GM21423 (cell line): Measurements from ENCODE around the gene PEX5L.
"Not testable (repeated sequence)": the region's sequence is repeated elsewhere in the genome, so short reads cannot be mapped to it uniquely, and the experiment has no call there.

ENCODE experiments used
- ATAC-seq: cut with Tn5 transposase; IDR thresholded peaks from one replicate; pipeline ENCODE4 v1.9.1; 2021; ENCODE audit warnings: mild to moderate bottlenecking, moderate library complexity; ENCODE audit not compliant: unreplicated experiment

PEX5L gene

DNA sequence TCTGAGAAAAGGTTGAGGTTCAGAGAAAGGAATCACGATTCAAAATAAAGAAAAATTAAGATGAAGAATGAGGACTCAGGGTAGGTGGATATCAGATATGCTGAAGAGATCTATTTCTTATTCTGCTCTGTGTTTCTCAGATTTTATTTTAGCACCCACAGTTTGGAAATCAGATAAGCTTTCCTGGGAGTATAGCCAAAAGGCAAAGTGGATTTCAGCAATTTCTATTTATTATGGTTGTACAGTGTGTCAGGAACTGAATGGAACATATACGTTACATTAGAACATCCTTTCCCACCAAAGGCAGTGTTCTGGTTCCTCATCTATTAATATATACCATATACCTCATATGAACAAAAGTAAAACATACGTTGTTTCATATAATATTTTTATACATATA, 18.9 kb downstream of the PEX5L start:
- ATAC-seq, result no peak

DNA sequence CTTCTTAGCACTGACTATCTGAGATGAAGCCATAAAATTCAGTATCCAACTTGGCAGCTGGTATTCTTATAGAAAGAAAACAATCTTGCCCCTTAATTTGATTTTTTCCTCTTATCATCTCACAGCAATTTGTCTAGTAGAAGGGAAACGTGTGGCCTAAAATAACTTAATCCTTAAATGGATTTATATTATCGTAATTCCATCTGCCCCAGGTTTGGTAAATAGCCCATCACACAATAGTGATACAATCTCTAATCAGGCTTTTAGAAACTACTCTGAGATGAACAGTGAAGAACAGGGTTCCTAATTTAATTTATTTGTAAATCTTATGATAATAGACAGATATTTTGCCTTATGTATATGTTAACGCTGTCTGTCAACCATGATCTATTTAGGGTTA, 24.8 kb downstream of the PEX5L start:
- no peak for ATAC-seq

DNA sequence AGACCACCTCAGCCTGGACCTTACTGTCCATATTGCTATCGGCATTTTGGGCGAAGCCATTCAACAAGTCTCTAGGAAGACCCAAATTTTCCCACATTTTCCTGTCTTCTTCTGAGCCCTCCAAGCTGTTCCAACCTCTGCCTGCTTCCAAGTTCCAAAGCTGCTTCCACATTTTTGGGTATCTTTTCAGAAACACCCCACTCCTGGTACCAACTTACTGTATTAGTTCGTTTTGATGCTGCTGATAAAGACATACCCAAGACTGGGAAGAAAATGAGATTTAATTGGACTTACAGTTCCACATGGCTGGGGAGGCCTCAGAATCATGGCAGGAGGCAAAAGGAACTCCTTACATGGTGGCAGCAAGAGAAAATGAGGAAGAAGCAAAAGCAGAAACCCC, 28.4 kb downstream of the PEX5L start:
- not testable (repeated sequence) for ATAC-seq

DNA sequence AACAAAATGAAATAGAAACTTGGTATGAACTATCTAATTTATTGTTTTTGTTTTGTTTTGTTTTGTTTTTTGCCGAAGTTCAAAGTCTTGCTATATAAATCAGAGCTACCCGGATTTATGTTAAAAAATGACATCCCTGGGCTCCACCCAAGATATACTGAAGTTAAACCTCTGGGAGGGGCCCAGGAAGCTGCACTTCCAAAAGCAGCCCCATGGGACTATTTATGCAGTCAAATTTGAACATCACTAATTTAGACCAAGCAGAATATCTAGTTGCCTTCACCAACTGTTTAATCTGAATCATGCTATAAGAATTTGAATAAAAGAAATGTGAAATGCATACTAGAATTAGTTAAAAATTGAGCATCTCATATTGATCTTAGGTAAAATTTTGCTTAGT, 32.2 kb downstream of the PEX5L start:
- ATAC-seq, result no peak

DNA sequence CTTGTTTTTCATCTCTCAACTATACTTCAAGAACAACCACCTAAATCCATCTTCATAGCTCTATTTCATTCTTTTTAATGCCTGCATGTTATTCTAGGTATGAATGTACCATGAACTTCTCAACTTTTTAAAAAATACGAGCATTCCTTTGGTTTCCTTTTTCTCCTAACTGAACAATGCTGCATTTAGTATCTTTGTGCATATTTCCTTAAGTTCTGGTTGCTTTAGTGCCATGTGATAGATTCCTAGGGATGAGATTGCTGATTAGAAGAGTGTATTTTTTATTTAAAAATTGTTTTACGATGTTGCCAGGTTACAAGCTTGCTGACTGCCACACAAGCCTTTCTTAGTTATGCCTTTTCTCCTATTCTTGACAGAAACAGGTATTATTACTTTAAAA, 34.7 kb downstream of the PEX5L start:
- no peak for ATAC-seq

DNA sequence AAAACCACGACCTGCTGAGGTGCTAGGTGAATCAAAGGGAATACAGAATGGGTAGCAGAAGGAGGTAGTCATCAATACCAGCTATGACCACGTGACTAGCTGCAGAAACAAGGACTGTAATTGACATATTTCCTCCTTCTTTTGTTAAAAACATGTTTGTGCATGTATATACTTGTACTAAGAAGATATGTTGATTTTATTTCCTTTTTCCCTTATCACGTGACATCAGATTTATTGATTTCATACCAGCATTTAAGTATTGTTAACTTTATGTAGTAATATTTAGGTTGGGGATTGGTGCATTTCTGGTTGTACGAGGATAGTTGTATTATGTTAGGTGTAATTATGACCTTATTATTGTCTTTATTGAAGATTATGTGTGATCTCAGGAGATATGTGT, 36.2 kb downstream of the PEX5L start:
- ATAC-seq, result no peak

DNA sequence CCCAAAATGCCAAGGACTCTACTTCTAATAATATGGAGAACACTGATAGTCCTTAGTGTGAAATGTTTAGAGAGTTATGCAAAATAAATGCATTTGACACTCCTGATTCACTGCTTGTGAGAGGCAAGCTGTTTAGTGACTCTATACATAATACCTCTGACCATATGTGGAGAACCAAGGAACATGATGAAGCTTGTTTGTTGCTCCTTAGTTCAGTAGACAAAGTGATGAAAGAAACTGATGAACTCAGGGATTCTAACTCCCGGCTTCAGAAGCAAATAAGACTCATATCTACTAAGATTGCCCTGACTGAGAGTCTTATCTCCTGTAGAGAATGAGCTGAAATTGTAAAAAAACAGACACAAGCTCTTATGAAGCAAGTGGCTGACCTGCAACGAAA, 41.3 kb downstream of the PEX5L start:
- no peak for ATAC-seq

DNA sequence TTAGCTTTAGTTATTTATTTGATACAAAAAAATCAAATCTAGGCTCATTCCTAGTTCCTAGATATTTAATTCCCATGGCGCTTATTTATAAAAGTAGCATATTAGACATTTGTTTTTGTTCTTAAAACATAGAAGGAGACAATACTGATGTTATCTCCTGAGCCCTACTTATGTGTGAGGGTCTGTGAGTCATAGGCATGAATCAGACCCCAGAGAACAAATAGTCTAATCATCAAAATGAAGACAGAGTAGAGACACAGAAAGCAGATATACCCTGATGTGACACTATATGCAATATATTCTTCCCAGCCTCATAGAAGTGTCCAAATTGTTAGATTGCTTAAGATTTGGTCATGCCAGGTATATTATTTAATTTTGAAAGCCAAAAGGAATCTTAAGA, 44.9 kb downstream of the PEX5L start:
- no peak for ATAC-seq

DNA sequence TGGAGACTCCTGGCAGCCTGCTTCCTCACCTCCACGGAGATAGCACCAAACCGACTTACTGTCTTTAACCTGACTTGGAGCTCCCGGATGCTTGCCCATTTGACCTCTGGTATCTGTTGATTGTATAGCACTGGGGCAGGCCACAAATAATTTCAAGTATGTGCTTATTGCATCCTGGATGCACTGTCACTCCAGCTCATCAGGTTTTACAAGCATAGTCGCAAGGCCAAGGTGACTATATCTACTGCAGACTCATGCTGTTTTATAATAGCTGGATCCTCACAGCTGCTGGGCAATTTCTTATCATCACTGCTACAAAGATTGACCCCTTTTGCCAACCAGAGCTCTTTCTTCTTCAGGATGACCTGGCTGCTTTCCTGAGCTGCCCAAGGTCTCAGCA, 45.6 kb downstream of the PEX5L start:
- ATAC-seq, result no peak

DNA sequence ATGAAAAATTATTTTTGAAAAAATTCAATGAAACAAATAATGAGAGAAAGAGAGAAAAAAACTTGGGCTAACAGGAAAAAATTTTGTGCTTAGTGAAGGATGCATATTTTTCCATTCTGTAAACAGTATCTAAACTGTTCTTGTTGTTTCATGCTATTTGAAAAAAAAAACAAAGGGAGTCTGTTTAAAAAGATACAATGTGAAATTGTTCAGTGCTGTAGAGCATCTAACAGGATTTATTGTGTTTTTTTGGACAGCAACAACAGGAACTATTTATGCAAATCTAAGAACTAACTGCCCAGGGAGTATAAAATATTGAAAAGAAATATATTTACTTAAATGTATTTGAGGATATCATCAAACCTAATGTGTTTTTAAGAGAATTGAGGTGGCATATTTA, 55.1 kb downstream of the PEX5L start:
- no peak for ATAC-seq

DNA sequence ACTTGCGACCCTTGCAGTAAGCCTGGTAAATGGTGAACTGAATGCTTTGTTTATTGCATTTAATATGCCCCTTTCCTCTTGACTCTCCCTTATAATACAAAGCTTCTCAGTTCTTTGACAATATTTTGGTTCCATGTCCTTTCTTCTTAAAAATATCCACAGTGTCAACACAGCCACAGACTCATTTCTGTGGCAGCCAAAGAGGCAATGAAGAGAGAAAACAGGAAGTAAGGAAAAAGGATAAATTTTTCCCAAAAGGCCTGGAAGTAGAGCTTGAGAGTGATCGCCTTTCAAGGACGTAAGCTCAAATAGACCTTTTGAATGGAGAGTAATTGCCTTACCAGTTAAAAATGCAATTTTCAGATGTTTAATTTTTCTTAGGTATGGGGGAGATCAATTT, 59.4 kb downstream of the PEX5L start:
- no peak for ATAC-seq

DNA sequence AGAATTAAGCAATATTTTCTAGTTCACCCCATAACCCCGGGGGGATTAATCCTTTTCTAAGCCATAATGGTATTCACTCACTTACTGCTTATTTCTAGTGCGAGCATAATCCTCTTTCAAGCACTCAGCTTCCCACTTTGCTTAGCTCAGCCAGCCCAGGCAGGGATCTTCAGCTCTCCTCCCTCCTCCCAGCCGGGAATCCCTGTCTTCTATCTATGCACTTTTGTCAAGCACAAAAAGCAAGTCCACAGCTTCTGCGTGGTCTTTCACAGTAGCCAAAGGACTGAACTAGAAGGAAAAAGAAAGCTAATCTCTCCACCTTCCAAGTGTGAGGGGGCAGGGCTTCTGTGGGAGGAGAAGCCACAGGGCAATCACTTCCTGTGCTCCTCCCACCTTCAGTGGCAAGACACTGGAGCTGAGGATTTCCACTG, 62.8 kb downstream of the PEX5L start:
- ATAC-seq, result no peak

DNA sequence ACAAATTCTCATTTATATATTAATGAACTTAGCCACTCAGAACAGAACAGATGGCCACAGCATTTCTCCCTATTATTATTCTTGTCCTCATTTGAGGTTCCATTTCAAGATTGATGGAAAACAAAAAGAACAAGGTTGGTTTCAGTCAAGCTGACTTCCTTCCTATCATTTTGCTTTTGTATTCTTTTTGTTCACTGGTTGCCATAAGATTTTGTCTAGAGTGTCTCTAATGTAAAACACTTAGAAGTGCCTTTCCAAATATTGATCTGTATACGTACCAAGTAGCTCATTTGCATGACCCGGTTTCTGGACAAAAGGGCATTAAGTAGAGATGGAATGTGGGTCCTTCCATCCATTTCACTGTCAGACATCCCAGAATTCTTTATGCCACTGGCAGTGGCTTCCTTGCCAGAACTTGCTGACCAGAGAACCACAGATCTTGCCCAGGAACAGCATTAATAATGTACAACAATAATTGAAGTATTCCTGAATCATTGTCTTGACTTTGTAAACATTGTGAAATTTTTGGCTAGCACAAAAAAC, 63.8 kb downstream of the PEX5L start:
- no peak for ATAC-seq

DNA sequence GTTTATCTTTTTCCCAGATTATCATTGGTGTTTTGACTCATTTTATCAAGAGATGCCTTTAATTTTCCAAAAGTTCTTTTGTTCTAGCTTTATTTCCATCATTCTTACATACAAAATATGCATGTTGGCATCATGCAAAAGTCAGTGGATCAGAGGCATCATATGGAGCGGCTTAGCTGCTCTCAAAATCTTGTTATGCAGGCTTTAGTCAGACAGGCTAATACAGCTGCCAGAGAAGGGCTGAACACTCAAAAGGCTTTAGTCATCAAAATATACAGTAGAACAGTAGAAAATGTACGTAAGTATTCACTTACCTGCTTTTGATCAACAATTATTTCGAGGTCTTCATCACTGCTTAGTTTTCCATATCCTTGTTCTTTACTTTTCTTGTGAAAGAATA, 65.5 kb downstream of the PEX5L start:
- ATAC-seq, result no peak

DNA sequence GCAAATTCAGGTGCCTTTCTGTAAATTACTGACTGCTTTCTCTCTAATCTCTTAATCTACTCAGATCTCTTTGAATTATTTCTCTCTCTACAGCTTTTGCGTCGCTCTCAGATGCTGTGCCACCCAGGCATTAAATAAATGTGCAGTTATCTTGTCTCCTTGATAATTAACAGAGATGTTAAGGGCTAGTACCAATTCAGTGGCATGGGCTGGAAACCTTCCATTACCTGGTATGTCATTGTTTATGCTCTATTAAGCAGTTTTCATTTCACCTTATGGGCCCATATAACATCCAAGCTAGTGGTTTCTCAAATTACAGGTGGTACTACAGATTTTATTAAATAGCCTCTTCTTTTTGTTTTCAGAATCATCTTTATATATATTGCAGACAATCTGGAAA, 66.0 kb downstream of the PEX5L start:
- no peak for ATAC-seq

DNA sequence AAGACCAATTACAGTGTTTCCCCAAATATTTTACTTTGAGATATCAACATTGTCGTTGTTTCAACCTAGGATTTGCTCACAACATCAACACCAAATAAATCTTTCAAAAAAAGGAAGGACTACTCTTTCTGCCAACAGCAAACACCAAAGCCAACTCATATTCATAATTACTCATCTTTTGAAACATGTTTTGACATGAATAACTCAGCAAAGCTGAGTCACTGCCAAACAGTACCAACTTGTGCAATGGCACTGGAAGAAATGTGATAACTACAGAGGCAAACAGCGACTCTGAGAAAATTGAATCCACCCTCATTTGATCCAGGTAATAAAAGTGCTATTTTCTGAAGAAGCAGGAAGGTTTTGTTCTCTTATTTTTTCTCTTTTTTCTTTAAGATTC, 67.2 kb downstream of the PEX5L start:
- ATAC-seq, result no peak

DNA sequence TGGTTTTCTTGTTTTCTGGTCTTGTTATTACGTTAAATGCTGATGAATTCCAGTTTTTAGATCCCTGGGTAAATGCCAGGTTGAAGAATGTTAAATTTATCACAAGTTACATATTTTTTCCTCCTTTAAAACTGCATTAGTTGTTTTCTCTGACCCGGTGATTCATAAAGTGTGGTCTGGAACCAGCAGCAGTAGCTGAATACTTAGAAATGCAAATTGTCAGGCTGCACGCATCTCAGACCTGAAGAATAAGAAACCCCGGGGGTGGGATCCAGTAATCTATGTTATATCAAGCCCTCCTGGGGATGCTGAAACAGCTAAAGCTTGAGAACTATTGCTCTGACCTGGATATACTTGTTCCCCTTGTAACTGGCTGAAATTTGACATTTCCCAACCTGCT, 69.1 kb downstream of the PEX5L start:
- peak; percentile 86 for ATAC-seq

DNA sequence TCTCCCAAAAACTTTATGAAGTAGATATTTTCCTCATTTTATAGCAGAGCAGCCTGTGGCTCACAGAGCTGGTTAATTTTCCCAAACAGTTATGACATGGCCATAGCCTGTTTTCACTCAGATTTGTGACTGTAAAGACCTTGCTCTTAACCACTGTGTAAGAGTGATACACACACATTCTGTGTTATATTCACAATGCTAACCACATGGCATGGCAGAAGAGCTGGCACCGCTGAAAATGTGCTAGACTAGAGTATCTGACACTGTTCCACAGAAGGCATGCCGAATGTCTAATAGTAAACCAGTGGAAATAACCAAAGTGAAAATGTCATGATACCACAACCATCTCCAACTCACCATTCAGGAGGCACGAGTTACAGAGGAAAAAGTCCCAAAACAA, 71.8 kb downstream of the PEX5L start:
- no peak for ATAC-seq

DNA sequence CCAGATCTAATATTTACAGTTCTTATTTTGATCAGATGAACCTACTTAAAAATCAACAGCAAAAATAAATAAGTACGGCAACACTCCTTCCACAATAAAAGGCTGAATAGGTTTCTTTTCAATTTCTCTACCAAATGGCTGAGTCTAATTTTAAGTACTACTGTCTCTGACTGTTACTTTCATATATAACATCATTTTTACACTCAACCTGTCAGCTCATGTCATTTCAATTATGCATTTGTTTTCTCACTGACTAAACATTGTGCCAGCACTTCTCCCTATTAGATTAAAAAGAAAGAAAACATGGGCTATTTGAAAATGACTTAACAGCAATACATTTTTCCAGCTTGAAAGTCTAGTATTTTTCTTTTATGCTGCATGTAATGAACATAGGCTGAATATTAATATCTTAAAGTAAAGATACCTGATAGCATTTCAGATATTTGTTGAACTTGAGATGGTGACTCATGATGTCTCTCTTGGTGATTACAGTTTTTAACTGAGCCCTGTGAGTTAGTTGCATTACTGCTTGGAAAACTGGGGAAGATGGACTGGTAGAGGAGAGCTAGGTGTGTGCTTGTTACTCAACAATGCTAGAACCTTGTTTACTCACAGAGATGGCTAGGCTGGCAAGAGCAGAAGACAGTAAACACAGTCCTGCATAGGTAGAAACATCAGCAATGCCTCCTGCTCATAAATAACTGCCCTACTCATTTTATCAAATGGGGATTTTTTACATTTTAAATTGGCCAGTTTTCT, 73.9 kb downstream of the PEX5L start:
- ATAC-seq, result no peak

DNA sequence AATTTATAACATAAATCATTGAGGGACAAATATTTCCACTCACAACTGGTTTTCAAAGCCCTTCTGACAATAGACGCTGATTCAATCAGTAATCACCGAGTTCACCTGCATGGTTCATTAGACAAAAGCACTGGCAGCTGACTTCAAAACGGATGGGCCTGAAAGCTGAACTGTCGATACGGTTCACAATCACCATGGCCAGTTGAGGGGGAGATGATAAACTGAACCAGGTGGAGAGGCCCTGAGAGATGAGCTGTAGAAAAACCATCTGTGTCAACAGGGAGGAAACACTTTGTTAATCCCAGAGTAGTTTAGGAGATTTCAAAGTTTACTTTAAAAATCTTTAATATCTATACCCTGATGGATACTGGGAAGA, 75.0 kb downstream of the PEX5L start:
- ATAC-seq, result peak; percentile 77

DNA sequence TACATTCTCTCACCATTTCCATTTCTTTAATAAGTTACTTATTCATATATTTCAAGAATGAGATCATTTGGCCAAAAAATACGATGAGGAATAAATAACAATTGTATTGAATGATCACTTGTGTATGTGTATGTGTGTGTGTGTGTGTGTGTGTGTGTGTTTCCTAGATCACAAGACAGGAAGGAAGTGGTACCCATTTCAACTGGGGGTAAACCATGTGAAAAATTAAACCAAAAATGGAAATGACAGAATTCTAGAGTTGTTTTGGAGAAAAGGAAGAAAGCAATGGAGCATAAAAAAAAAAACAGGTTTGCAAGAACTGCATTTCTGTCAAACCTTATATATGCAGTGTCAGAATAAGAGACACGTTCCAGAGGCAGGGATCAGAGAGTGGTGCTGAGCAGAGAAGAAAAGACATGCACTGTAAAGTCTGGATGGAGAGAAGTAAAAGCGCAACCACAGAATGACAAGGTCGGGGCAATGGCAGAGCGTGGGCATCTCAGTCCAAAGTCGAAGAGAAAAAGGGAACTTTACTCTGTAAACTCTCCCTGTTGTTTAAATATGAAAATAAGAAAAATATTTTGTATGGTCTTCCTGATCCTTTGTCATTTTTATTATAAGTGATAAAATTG, 75.5 kb downstream of the PEX5L start:
- ATAC-seq, result peak; percentile 6

DNA sequence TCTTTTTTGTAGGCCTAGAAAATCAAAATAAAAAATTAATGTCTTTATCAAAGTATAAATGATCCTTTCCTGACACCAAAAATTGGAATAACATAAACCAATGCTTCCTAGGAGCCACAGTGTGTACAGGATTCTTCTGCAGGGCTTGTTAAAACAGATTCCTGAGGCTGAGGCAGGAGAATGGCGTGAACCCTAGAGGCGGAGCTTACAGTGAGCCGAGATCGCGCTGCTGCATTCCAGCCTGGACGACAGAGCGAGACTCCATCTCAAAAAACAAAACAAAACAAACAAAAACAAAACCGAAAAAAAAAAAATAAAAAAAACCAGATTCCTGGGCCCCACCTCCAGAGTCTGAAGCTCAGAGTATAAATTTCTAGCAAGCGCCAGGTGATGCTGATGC, 78.0 kb downstream of the PEX5L start:
- ATAC-seq, result no peak

DNA sequence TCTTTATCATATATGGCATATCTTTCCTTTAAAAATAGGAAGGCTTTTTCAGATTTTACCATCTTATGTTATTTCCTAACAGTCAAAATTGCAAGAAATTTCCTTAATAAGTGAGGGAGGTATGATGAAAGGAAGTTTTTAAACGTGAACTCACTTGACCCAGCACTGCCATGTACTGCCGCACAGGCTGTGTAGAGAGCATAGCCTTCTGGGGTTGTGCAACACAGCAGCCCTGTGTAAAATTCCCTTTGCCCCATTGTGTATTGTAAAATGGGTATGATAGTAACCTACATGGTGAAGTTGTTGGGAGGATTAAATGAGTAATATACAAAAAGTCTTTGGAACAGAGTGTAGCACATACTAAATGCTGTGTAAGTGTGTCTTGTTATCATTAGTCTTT, 78.6 kb downstream of the PEX5L start:
- ATAC-seq, result no peak
